Uterus (tissue), 2 donors: ENCODE measurements around the gene TEX29.

Experiments
- POLR2A ChIP-seq, 2 donors: fragments of 450-650 bp; IDR thresholded peaks; one replicate each; pipeline ENCODE4 v1.6.1; 2016; ENCODE audit warnings: antibody characterized with exemption in 2 of 2, mild to moderate bottlenecking in 1 of 2, moderate library complexity in 1 of 2
- TF ChIP-seq, protein P1 (sequence below), 4 experiments: fragments of 200-600 bp in 2 of 4; fragments of 450-650 bp in 2 of 4; sonication (generic) in 2 of 4; IDR thresholded peaks; one replicate each; pipeline ENCODE4 v1.5.1; 2016 to 2019; ENCODE audit warnings: antibody characterized with exemption in 4 of 4, mild to moderate bottlenecking in 2 of 4, moderate library complexity in 1 of 4

DNA sequence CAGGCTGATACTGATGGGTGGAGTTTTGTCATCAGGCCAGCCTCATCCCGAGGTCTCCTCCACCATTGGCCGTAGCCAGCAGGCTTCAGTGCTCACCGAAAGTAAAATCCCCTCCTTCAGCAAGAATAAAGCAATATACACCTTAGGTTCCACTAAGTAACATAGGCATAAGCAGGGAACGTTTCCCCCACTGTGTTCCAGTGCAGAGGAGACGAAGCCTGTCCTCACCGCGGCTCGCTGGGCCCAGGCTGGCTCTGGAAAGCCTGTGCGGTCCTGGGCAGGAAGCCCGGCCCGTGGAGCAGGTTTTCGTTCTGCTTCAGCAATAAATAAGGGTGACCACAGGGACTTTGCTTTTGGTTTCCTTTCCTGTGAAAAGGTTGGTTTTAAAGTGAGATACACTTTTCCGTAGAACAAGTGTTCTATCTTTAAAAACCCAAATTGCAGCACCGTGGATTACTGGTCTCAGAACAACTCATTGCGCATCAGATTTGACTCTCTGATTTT, 16.3 kb upstream of the TEX29 start:
- TF ChIP-seq, protein P1, sequence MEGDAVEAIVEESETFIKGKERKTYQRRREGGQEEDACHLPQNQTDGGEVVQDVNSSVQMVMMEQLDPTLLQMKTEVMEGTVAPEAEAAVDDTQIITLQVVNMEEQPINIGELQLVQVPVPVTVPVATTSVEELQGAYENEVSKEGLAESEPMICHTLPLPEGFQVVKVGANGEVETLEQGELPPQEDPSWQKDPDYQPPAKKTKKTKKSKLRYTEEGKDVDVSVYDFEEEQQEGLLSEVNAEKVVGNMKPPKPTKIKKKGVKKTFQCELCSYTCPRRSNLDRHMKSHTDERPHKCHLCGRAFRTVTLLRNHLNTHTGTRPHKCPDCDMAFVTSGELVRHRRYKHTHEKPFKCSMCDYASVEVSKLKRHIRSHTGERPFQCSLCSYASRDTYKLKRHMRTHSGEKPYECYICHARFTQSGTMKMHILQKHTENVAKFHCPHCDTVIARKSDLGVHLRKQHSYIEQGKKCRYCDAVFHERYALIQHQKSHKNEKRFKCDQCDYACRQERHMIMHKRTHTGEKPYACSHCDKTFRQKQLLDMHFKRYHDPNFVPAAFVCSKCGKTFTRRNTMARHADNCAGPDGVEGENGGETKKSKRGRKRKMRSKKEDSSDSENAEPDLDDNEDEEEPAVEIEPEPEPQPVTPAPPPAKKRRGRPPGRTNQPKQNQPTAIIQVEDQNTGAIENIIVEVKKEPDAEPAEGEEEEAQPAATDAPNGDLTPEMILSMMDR (IDR thresholded peaks at IDR 0.05) = no peak
- no peak for TF ChIP-seq POLR2A (IDR thresholded peaks at IDR 0.05)
